KOPT-K1 (cell line): ENCODE results near the gene DDX59.

Experiments
- H3K27ac ChIP-seq: fragments of 200-600 bp; sonication (generic); 2 replicates; pipeline ENCODE4 v1.5.1; 2016; ENCODE audit warnings: antibody characterized with exemption, mild to moderate bottlenecking, low read depth, low read length; ENCODE audit not compliant: poor library complexity, severe bottlenecking
- H3K36me3 ChIP-seq: fragments of 200-600 bp; sonication (generic); 2 replicates; pipeline ENCODE4 v1.5.1; 2017; ENCODE audit warnings: antibody characterized with exemption, mild to moderate bottlenecking, low read length, moderate library complexity; ENCODE audit not compliant: insufficient read depth
- H3K9me3 ChIP-seq: fragments of 200-600 bp; sonication (generic); 2 replicates; pipeline ENCODE4 v1.5.1; 2017; ENCODE audit warnings: antibody characterized with exemption, low read length, mild to moderate bottlenecking; ENCODE audit not compliant: insufficient read depth, poor library complexity, severe bottlenecking

Gene DDX59

DNA sequence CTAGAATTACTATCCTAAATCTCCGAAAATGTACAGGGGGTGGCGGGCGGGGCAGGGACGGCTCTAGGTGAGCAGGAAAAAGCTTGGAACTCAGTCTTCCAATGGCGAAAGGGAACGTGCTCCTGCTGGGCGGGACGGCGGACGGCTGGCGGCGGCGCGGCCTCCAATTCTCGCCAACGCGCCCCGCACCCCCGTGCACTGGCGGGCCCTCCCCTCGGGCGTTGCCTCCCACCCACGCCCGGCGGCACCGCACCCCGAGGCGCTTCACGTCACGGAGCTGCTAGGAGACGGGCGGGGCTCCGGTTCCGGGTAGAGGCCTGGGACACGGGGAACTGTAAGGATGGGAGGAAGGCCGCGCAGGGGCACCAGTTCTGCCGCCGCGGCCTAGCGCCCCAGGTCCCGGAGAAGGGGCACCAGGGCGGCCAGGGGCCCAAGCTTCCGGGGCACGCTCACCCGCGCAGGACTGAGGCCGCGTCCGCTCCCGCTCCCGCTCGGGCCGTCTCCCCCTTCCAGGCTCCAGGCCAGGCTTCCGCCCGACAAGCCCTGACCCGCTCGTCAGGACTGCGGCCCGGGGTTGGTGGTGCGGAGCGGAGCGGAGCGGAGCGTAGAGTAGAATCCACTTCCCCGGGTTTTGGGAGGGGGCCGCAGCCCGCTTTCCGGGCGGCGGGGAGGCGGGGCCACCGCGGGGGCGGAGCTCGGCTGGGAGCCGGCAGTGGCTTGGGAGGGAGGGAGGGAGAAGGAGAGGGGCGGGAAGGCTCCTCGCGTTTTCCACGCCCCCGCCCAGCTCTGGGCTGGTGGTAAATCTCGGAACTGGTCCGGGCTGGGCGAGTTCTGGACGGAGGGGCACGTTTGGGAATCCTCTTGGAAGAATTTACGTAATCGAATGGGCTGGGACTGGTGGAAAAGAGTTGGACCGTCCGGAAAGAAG is at the start of gene DDX59:
TSS of gene DDX59 (minus strand) at position 594 of the 928 bp plus-strand sequence. CDS start 3,167 bp downstream, outside the sequence.
- Histone ChIP-seq H3K9me3 (no peaks in the 10 kb centered on the region), H3K27ac (peak within 1 kb of the TSS; percentile 95), H3K36me3 (peaks cover 23% of the 10 kb centered on the region)

- H3K36me3 ChIP-seq, result no peaks in the 10 kb centered on the region
- H3K9me3 ChIP-seq, result no peaks in the 10 kb centered on the region
- H3K27ac ChIP-seq, result no peak overlapping the region
Observed at GRCh38 chr1:200714504-200715187, 44.9 kb upstream of the DDX59 start.

- Histone ChIP-seq H3K27ac (no peak overlapping the region), H3K9me3 (no peaks in the 10 kb centered on the region), H3K36me3 (no peaks in the 10 kb centered on the region)
Observed at GRCh38 chr1:200710166-200710565, 40.5 kb upstream of the DDX59 start.

- H3K27ac ChIP-seq, result no peak overlapping the region
- H3K36me3 ChIP-seq, result no peaks in the 10 kb centered on the region
- H3K9me3 ChIP-seq, result no peaks in the 10 kb centered on the region
Observed at GRCh38 chr1:200708769-200709168, 39.1 kb upstream of the DDX59 start.

GRCh38 chr1:200708161-200708560 is 38.5 kb upstream of the DDX59 start:
- H3K27ac ChIP-seq, result no peak overlapping the region
- H3K9me3 ChIP-seq, result no peaks in the 10 kb centered on the region
- H3K36me3 ChIP-seq, result no peaks in the 10 kb centered on the region

GRCh38 chr1:200707116-200707515 is 37.4 kb upstream of the DDX59 start:
- H3K27ac ChIP-seq, result no peak overlapping the region

DNA sequence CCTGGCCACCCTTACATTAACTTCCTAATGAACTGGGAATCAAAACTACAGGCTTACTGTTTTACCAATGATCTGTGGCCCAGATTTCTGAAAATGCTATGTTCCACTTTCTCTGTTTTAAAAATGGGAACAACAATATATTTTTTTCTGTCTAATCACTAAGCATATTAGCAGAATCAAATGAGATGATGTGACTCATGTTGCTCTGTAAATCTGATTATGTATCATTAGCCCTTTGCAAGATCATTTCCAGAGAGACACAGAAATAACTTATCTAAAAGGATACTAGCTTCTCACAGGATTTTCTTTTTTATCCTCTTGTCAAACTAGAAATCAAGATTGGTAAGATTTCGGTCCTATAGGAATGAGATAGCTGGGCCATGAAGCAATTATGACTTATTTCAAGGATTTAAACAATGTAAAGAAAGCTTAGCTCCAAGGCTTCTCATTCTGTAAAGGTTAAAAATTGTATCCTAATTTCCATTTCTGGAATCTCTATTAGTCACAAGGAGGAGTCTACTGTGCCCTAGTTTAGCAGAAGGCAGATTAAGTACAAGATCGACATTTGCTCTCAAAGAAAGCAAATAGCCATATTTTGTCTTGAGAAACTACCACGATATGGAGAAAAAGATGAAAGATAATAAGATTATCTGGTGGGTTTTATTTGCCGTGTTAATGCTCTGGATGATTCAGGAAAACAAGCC is 36.6 kb upstream of the DDX59 start:
- Histone ChIP-seq H3K36me3 (no peaks in the 10 kb centered on the region), H3K27ac (no peak overlapping the region), H3K9me3 (no peaks in the 10 kb centered on the region)

More at GRCh38 chr1:200707116-200707515, 37.4 kb upstream of the DDX59 start:
- no peaks in the 10 kb centered on the region for H3K9me3 ChIP-seq
- no peaks in the 10 kb centered on the region for H3K36me3 ChIP-seq

DNA sequence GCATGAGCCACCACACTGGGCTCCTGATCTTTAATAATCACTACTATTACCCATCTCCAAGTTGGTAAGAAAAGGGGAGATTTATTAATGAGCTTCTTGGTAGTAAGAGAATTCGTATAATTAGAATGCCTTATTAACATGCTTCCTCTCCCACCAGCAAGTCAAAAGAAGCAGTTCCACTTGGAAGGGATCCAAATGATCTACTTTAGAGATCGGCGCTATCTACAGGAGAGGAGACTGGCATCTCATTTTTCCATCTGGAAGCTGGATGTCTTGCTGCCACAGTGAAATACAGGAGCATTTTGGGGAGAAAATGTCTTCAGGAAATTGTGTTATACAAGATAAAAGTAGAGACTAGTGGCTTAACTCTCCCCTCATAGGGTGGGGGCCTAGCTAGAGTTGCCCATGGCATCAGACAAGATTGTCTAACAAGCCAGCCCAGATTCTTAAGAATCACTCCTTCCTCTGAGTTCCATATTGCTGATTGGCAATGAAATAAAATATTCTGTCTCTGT is 35.3 kb upstream of the DDX59 start:
- Histone ChIP-seq H3K9me3 (no peaks in the 10 kb centered on the region), H3K27ac (no peak overlapping the region), H3K36me3 (no peaks in the 10 kb centered on the region)

DNA sequence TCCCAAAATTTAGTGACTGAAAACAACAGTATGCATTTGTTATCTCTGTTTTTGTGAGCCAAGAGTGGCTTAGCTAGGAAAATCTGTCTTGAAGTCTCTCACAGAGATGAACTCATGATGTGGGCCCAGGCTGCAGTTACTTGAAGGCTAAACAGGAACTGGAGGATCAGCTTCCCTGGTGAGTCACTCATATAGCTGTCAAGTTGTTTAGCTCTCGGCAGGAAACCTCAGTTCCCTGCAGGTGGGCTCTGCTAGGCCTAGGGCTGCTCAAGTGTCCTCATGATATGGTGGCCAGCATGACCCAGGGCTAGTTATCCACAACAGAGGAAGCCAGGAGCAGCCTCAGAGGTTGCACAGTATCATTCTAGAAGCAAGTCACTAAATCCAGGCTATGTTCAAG is 30.2 kb upstream of the DDX59 start:
- Histone ChIP-seq H3K9me3 (no peaks in the 10 kb centered on the region), H3K36me3 (no peaks in the 10 kb centered on the region), H3K27ac (no peak overlapping the region)

- H3K36me3 ChIP-seq, result no peaks in the 10 kb centered on the region
- no peaks in the 10 kb centered on the region for H3K9me3 ChIP-seq
- H3K27ac ChIP-seq, result no peak overlapping the region
Observed at GRCh38 chr1:200694738-200695137, 25.0 kb upstream of the DDX59 start.

DNA sequence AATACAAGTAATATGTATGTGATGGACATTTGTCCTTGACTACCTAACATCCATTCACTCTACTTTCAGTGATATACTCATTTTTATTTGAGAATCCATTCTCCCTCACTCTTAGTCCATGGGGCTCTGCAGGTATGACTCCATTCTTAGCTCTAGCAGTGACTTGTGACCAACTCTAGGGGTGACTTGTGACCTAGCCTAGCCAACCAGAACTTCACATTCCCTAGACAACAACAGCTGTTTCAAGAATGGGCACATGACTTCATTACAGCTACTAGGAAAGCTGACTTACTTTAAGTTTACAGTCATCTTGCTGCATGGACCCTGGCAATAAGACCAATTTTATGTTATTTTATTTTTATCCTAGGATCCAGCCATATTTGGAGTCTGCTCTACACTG is 23.6 kb upstream of the DDX59 start:
- Histone ChIP-seq H3K27ac (no peak overlapping the region), H3K36me3 (no peaks in the 10 kb centered on the region), H3K9me3 (no peaks in the 10 kb centered on the region)

DNA sequence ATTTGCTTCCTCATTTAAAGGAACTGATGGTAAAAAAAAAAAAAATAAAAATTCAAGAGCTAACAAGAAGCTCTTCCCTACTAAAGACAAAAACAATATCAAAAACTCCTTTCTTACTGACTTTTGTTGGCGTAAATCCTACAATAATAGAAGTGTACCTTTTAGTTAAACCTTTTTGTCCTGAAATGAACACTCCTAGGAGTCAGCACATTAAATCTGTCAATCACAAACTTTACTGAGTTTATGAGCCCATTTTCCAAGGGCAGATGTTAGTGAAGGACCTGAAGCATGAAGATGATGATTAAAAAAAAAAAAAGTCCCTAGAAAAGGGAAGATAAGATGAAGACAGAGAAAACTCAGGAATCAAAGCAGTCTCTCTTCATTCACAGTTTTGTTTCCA is 22.6 kb upstream of the DDX59 start:
- no peaks in the 10 kb centered on the region for H3K9me3 ChIP-seq
- no peaks in the 10 kb centered on the region for H3K36me3 ChIP-seq
- H3K27ac ChIP-seq, result no peak overlapping the region

GRCh38 chr1:200686620-200687019 is 16.9 kb upstream of the DDX59 start:
- no peaks in the 10 kb centered on the region for H3K36me3 ChIP-seq
- no peak overlapping the region for H3K27ac ChIP-seq
- no peaks in the 10 kb centered on the region for H3K9me3 ChIP-seq

DNA sequence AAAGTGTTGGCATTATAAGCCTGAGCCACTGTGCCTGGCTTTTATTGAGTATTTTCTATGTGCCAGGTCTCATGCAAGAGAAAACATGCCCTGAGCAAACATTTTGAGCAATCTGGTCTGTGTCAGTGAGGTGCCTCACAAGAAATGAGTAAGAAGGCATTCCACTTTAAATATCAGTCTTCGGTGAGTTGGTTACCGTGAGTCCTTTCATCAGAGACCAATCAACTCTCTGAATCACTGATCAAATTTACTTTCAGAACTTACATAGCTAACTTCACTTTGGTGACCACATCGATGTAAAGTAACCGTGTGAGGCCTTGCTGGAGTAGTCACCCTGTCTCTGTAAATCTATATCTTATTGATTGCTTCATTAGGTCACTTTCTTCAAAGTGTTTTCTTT is 14.3 kb upstream of the DDX59 start:
- Histone ChIP-seq H3K27ac (no peak overlapping the region), H3K36me3 (no peaks in the 10 kb centered on the region), H3K9me3 (no peaks in the 10 kb centered on the region)

GRCh38 chr1:200683298-200683697 is 13.6 kb upstream of the DDX59 start:
- Histone ChIP-seq H3K27ac (no peak overlapping the region), H3K36me3 (no peaks in the 10 kb centered on the region), H3K9me3 (no peaks in the 10 kb centered on the region)
